Cardiac muscle cell (in vitro differentiated cells and primary cell): ENCODE data around the gene LGALS8. TPM values are rescaled to one million over a fixed set of nuclear protein-coding genes. Genes with fewer than 3 reads are reported as not detected.
"Not testable (repeated sequence)": the region's sequence is repeated elsewhere in the genome, so short reads cannot be mapped to it uniquely, and the experiment has no call there.

Experiments used
- DNase-seq, 2 donors: peaks; one replicate each; pipeline versions ENCODE4 v3.0.0 to v3.0.0-alpha.2; 2010 to 2017; ENCODE audit warnings: low read depth in 1 of 2, low spot score in 1 of 2
- H3K27ac ChIP-seq: fragments of 200-600 bp; sonication (generic); 2 replicates; pipeline ENCODE4 v1.5.1; 2016
- H3K27me3 ChIP-seq: fragments of 200-600 bp; sonication (generic); 2 replicates; pipeline ENCODE4 v1.6.0; 2016; ENCODE audit warnings: control low read depth
- H3K36me3 ChIP-seq: fragments of 200-600 bp; sonication (generic); 2 replicates; pipeline ENCODE4 v1.5.1; 2016; ENCODE audit warnings: control low read depth
- H3K4me1 ChIP-seq: fragments of 200-600 bp; sonication (generic); 2 replicates; pipeline ENCODE4 v1.8.1; 2017; ENCODE audit warnings: low read depth, mild to moderate bottlenecking, mixed run types
- H3K4me3 ChIP-seq: fragments of 200-600 bp; sonication (generic); 2 replicates; pipeline ENCODE4 v1.5.1; 2016; ENCODE audit warnings: mild to moderate bottlenecking
- H3K9me3 ChIP-seq: fragments of 200-600 bp; sonication (generic); 2 replicates; pipeline ENCODE4 v1.5.1; 2017; ENCODE audit warnings: low read depth, mild to moderate bottlenecking, control low read depth
- CTCF ChIP-seq: IDR thresholded peaks from 2 replicates; pipeline ENCODE4 v1.5.1; 2012; ENCODE audit warnings: low read depth, mild to moderate bottlenecking, low read length
- polyA plus RNA-seq: library from polyadenylated mRNA; unstranded; fragments of >200 nt; fragmentation: Nextera tagmentation; extraction: Ambion mirVana; gene quantifications from 2 replicates; pipeline ENCODE4 v1.2.1, GENCODE V29; 2016
- total RNA-seq: library from RNA; depleted of rRNA; stranded (reverse); fragments of >200 nt; gene quantifications from 2 replicates; pipeline ENCODE4 v1.2.3, GENCODE V29; 2016

The LGALS8 gene
- total and polyA plus RNA-seq, 2 experiments from 2014 or later, result 14.2 to 14.4 TPM

GRCh38 chr1:236565530-236565929, 41.7 kb downstream of the LGALS8 start:
- no peaks in the 10 kb centered on the region for H3K27me3 ChIP-seq
- no peaks in the 10 kb centered on the region for H3K9me3 ChIP-seq
- no peaks in the 10 kb centered on the region for H3K4me1 ChIP-seq
- no peak for TF ChIP-seq CTCF
- no peak overlapping the region for H3K4me3 ChIP-seq
- peaks cover 45% of the 10 kb centered on the region for H3K36me3 ChIP-seq
- no peak overlapping the region for H3K27ac ChIP-seq
- no peak for DNase-seq

- no peak overlapping the region for H3K27ac ChIP-seq
- TF ChIP-seq CTCF, result no peak
- H3K9me3 ChIP-seq, result no peaks in the 10 kb centered on the region
- no peak overlapping the region for H3K4me3 ChIP-seq
- peak in 1 of 2 donors; percentile 9 for DNase-seq
- H3K36me3 ChIP-seq, result peaks cover 72% of the 10 kb centered on the region
- H3K27me3 ChIP-seq, result no peaks in the 10 kb centered on the region
- no peaks in the 10 kb centered on the region for H3K4me1 ChIP-seq
Measured at GRCh38 chr1:236568285-236568894, 44.6 kb downstream of the LGALS8 start.

- peak in 1 of 2 donors; percentile 48 for DNase-seq
- H3K9me3 ChIP-seq, result no peaks in the 10 kb centered on the region
- no peak overlapping the region for H3K4me3 ChIP-seq
- H3K4me1 ChIP-seq, result no peaks in the 10 kb centered on the region
- no peaks in the 10 kb centered on the region for H3K27me3 ChIP-seq
- H3K36me3 ChIP-seq, result peaks cover 55% of the 10 kb centered on the region
- peak overlapping the region; percentile 45 for H3K27ac ChIP-seq
- TF ChIP-seq CTCF, result no peak
Measured at GRCh38 chr1:236575523-236575922, 51.7 kb downstream of the LGALS8 start.

- H3K36me3 ChIP-seq, result peaks cover 51% of the 10 kb centered on the region
- no peak overlapping the region for H3K4me3 ChIP-seq
- no peaks in the 10 kb centered on the region for H3K27me3 ChIP-seq
- TF ChIP-seq CTCF, result no peak
- peak in 1 of 2 donors; percentile 36 for DNase-seq
- no peaks in the 10 kb centered on the region for H3K9me3 ChIP-seq
- peak overlapping the region; percentile 45 for H3K27ac ChIP-seq
- H3K4me1 ChIP-seq, result no peaks in the 10 kb centered on the region
Measured at GRCh38 chr1:236576004-236576403, 52.2 kb downstream of the LGALS8 start.

GRCh38 chr1:236577041-236577440, 53.3 kb downstream of the LGALS8 start:
- H3K4me3 ChIP-seq, H3K4me1 ChIP-seq, H3K27me3 ChIP-seq, H3K27ac ChIP-seq, H3K9me3 ChIP-seq, DNase-seq: not testable (repeated sequence)
- H3K36me3 ChIP-seq, result peaks cover 41% of the 10 kb centered on the region

GRCh38 chr1:236578661-236579060, 54.9 kb downstream of the LGALS8 start:
- H3K4me3 ChIP-seq, result no peak overlapping the region
- no peaks in the 10 kb centered on the region for H3K9me3 ChIP-seq
- no peak for DNase-seq
- no peak overlapping the region for H3K27ac ChIP-seq
- TF ChIP-seq CTCF, result no peak
- no peaks in the 10 kb centered on the region for H3K4me1 ChIP-seq
- H3K36me3 ChIP-seq, result peaks cover 31% of the 10 kb centered on the region
- H3K27me3 ChIP-seq, result no peaks in the 10 kb centered on the region

GRCh38 chr1:236580404-236580803, 56.6 kb downstream of the LGALS8 start:
- peaks cover 33% of the 10 kb centered on the region for H3K36me3 ChIP-seq
- DNase-seq, H3K4me3 ChIP-seq, H3K27ac ChIP-seq, H3K27me3 ChIP-seq, H3K4me1 ChIP-seq, H3K9me3 ChIP-seq: not testable (repeated sequence)
